Neural progenitor cell (in vitro differentiated cells): ENCODE data around the gene AIPL1. TPM values are rescaled to one million over a fixed set of nuclear protein-coding genes. Genes with fewer than 3 reads are reported as not detected.
A peak's percentile ranks its signal among the peaks of the same experiment; 100 is the strongest.

Experiments used
- DNase-seq: peaks from one replicate; pipeline ENCODE4 v3.0.0-alpha.2; 2016; ENCODE audit warnings: low spot score
- H2AFZ ChIP-seq: fragments of 200-600 bp; sonication (generic); replicated peaks from 2 replicates; pipeline ENCODE4 v1.6.1; 2016; ENCODE audit warnings: antibody characterized with exemption
- H3F3A ChIP-seq: fragments of 200-600 bp; sonication (generic); 2 replicates; pipeline ENCODE4 v1.6.1; 2016; ENCODE audit warnings: antibody characterized with exemption, low read depth
- H3K27ac ChIP-seq: fragments of 200-600 bp; sonication (generic); 2 replicates; pipeline ENCODE4 v1.5.1; 2016; ENCODE audit warnings: mild to moderate bottlenecking
- H3K27me3 ChIP-seq: fragments of 200-600 bp; sonication (generic); 2 replicates; pipeline ENCODE4 v1.6.1; 2016; ENCODE audit warnings: mild to moderate bottlenecking, moderate library complexity
- H3K36me3 ChIP-seq: fragments of 200-600 bp; sonication (generic); 2 replicates; pipeline ENCODE4 v1.5.1; 2016
- H3K4me1 ChIP-seq: fragments of 200-600 bp; sonication (generic); 2 replicates; pipeline ENCODE4 v1.6.1; 2016; ENCODE audit warnings: mixed run types
- H3K4me2 ChIP-seq: fragments of 200-600 bp; sonication (generic); 2 replicates; pipeline ENCODE4 v1.6.1; 2016
- H3K4me3 ChIP-seq: fragments of 200-600 bp; sonication (generic); 2 replicates; pipeline ENCODE4 v1.5.1; 2016
- H3K79me2 ChIP-seq: fragments of 200-600 bp; sonication (generic); 2 replicates; pipeline ENCODE4 v1.6.1; 2016; ENCODE audit warnings: low read depth
- H3K9ac ChIP-seq: fragments of 200-600 bp; sonication (generic); 2 replicates; pipeline ENCODE4 v1.6.1; 2016
- H3K9me3 ChIP-seq: fragments of 200-600 bp; sonication (generic); 2 replicates; pipeline ENCODE4 v1.5.1; 2016; ENCODE audit warnings: low read depth
- H4K20me1 ChIP-seq: fragments of 200-600 bp; sonication (generic); 2 replicates; pipeline ENCODE4 v1.6.1; 2016; ENCODE audit warnings: low read depth
- H3K27ac Mint-ChIP-seq: 3 replicates; pipeline ENCODE4 v1.8.0; 2021; ENCODE audit warnings: mixed read lengths
- H3K27me3 Mint-ChIP-seq: 2 replicates; pipeline ENCODE4 v1.8.0; 2022; ENCODE audit warnings: low read depth, mild to moderate bottlenecking, inconsistent platforms, moderate library complexity, mixed read lengths; ENCODE audit not compliant: insufficient read depth
- H3K36me3 Mint-ChIP-seq: 3 replicates; pipeline ENCODE4 v1.8.0; 2021; ENCODE audit warnings: mixed read lengths
- H3K4me1 Mint-ChIP-seq: 3 replicates; pipeline ENCODE4 v1.8.0; 2021; ENCODE audit warnings: mixed read lengths
- H3K4me3 Mint-ChIP-seq: 3 replicates; pipeline ENCODE4 v1.8.0; 2021; ENCODE audit warnings: mild to moderate bottlenecking, moderate library complexity, mixed read lengths
- H3K9me3 Mint-ChIP-seq: 3 replicates; pipeline ENCODE4 v1.8.0; 2020; ENCODE audit warnings: mixed read lengths
- CTCF ChIP-seq: fragments of 200-600 bp; sonication (generic); IDR thresholded peaks from 2 replicates; pipeline ENCODE4 v1.5.1; 2017; ENCODE audit warnings: antibody characterized with exemption, mild to moderate bottlenecking
- EZH2 ChIP-seq: fragments of 200-600 bp; sonication (generic); IDR thresholded peaks from 2 replicates; pipeline ENCODE4 v1.6.1; 2017; ENCODE audit warnings: antibody characterized with exemption, mild to moderate bottlenecking, moderate library complexity
- EZH2phosphoT487 ChIP-seq: fragments of 200-600 bp; sonication (generic); IDR thresholded peaks from 2 replicates; pipeline ENCODE4 v1.6.1; 2017; ENCODE audit warnings: antibody characterized with exemption
- total RNA-seq: library from RNA; depleted of rRNA; stranded (reverse); fragments of >200 nt; gene quantifications from 2 replicates; pipeline ENCODE4 v1.2.3, GENCODE V29; 2015; ENCODE audit warnings: low replicate concordance

AIPL1 gene
- total RNA-seq, 1 donor from 2014 or later: 0.37 TPM

- Histone ChIP-seq H2AFZ (no peak overlapping the region), H3K27ac (no peak overlapping the region), H3K79me2 (no peaks in the 10 kb centered on the region), H4K20me1 (no peaks in the 10 kb centered on the region), H3K4me3 (no peak overlapping the region), H3K9me3 (no peaks in the 10 kb centered on the region), H3K4me2 (no peak overlapping the region), H3K9ac (no peak overlapping the region), H3K4me1 (peaks cover 48% of the 10 kb centered on the region), H3K36me3 (no peaks in the 10 kb centered on the region), H3K27me3 (no peaks in the 10 kb centered on the region), H3F3A (peaks cover 29% of the 10 kb centered on the region)
- peaks cover 6% of the 10 kb centered on the region for H3K27me3 Mint-ChIP-seq
- no peaks in the 10 kb centered on the region for H3K36me3 Mint-ChIP-seq
- H3K4me3 Mint-ChIP-seq: no peak overlapping the region
- no peak for TF ChIP-seq EZH2phosphoT487
- no peak for TF ChIP-seq CTCF
- TF ChIP-seq EZH2: no peak
- peak overlapping the region; percentile 4 for H3K27ac Mint-ChIP-seq
- H3K9me3 Mint-ChIP-seq: no peaks in the 10 kb centered on the region
- peaks cover 46% of the 10 kb centered on the region for H3K4me1 Mint-ChIP-seq
- DNase-seq: no peak
Measured at GRCh38 chr17:6475411-6475810, 40.5 kb upstream of the AIPL1 start.

GRCh38 chr17:6474906-6475305 lies 40.0 kb upstream of the AIPL1 start:
- Histone ChIP-seq H3K27me3 (no peaks in the 10 kb centered on the region), H3K4me3 (no peak overlapping the region), H3K27ac (no peak overlapping the region), H3K4me1 (peaks cover 43% of the 10 kb centered on the region), H3K79me2 (no peaks in the 10 kb centered on the region), H3K9ac (no peak overlapping the region), H2AFZ (no peak overlapping the region), H3F3A (peaks cover 24% of the 10 kb centered on the region), H3K36me3 (no peaks in the 10 kb centered on the region), H3K4me2 (no peak overlapping the region), H4K20me1 (no peaks in the 10 kb centered on the region), H3K9me3 (no peaks in the 10 kb centered on the region)
- no peak for TF ChIP-seq CTCF
- no peak for TF ChIP-seq EZH2phosphoT487
- TF ChIP-seq EZH2: no peak
- H3K27me3 Mint-ChIP-seq: peaks cover 7% of the 10 kb centered on the region
- H3K4me3 Mint-ChIP-seq: no peak overlapping the region
- no peak overlapping the region for H3K27ac Mint-ChIP-seq
- no peak for DNase-seq
- peaks cover 44% of the 10 kb centered on the region for H3K4me1 Mint-ChIP-seq
- H3K9me3 Mint-ChIP-seq: no peaks in the 10 kb centered on the region
- H3K36me3 Mint-ChIP-seq: no peaks in the 10 kb centered on the region

GRCh38 chr17:6474376-6474775 lies 39.5 kb upstream of the AIPL1 start:
- Histone ChIP-seq H3K9ac (no peak overlapping the region), H4K20me1 (no peaks in the 10 kb centered on the region), H3K4me2 (no peak overlapping the region), H3K27me3 (no peaks in the 10 kb centered on the region), H3K27ac (no peak overlapping the region), H3K4me3 (no peak overlapping the region), H3K4me1 (peaks cover 37% of the 10 kb centered on the region), H2AFZ (no peak overlapping the region), H3K79me2 (no peaks in the 10 kb centered on the region), H3K36me3 (no peaks in the 10 kb centered on the region), H3F3A (peaks cover 19% of the 10 kb centered on the region), H3K9me3 (no peaks in the 10 kb centered on the region)
- no peak overlapping the region for H3K27ac Mint-ChIP-seq
- H3K4me3 Mint-ChIP-seq: no peak overlapping the region
- TF ChIP-seq EZH2phosphoT487 (no peak), EZH2 (no peak)
- no peak for DNase-seq
- H3K9me3 Mint-ChIP-seq: no peaks in the 10 kb centered on the region
- peaks cover 10% of the 10 kb centered on the region for H3K27me3 Mint-ChIP-seq
- no peaks in the 10 kb centered on the region for H3K36me3 Mint-ChIP-seq
- peaks cover 39% of the 10 kb centered on the region for H3K4me1 Mint-ChIP-seq

- H3K36me3 Mint-ChIP-seq: no peaks in the 10 kb centered on the region
- peak; percentile 87 for DNase-seq
- H3K27me3 Mint-ChIP-seq: peaks cover 20% of the 10 kb centered on the region
- Histone ChIP-seq H3K4me3 (no peak overlapping the region), H3K9ac (no peak overlapping the region), H4K20me1 (no peaks in the 10 kb centered on the region), H3K9me3 (no peaks in the 10 kb centered on the region), H3F3A (peaks cover 17% of the 10 kb centered on the region), H3K36me3 (no peaks in the 10 kb centered on the region), H3K4me2 (peak overlapping the region; percentile 56), H3K4me1 (peaks cover 34% of the 10 kb centered on the region), H3K27me3 (no peaks in the 10 kb centered on the region), H3K79me2 (no peaks in the 10 kb centered on the region), H2AFZ (peak overlapping the region; percentile 70), H3K27ac (no peak overlapping the region)
- H3K9me3 Mint-ChIP-seq: no peaks in the 10 kb centered on the region
- peak overlapping the region; percentile 50 for H3K4me3 Mint-ChIP-seq
- TF ChIP-seq CTCF (peak; percentile 98), EZH2phosphoT487 (no peak)
- peak overlapping the region; percentile 96 for H3K27ac Mint-ChIP-seq
- peaks cover 38% of the 10 kb centered on the region for H3K4me1 Mint-ChIP-seq
Measured at GRCh38 chr17:6473128-6473767, 38.3 kb upstream of the AIPL1 start.
